ENCODE results near the gene DLG2. TPM values are rescaled to one million over a fixed set of nuclear protein-coding genes. Genes with fewer than 3 reads are reported as not detected.

The DLG2 gene
- total RNA-seq, 1 donor from 2014 or later = 0.18 TPM

- no peak for DNase-seq (ENCODE audit: extremely low read depth, low read depth, low spot score)
These were observed 2088.9 kb downstream of the DLG2 start for GRCh38 chr11:83538286-83538685.

GRCh38 chr11:83537131-83537610, 2090.0 kb downstream of the DLG2 start:
- DNase-seq (ENCODE audit: extremely low read depth, low read depth, low spot score) = no peak

GRCh38 chr11:83533166-83533565, 2094.0 kb downstream of the DLG2 start:
- DNase-seq (ENCODE audit: extremely low read depth, low read depth, low spot score) = no peak

- DNase-seq (ENCODE audit: extremely low read depth, low read depth, low spot score) = no peak
These were observed 2098.3 kb downstream of the DLG2 start for GRCh38 chr11:83528877-83529276.

GRCh38 chr11:83528225-83528624, 2098.9 kb downstream of the DLG2 start:
- DNase-seq (ENCODE audit: extremely low read depth, low read depth, low spot score) = no peak

GRCh38 chr11:83523676-83524075, 2103.5 kb downstream of the DLG2 start:
- DNase-seq (ENCODE audit: extremely low read depth, low read depth, low spot score) = no peak

- DNase-seq (ENCODE audit: extremely low read depth, low read depth, low spot score) = no peak
These were observed 2104.2 kb downstream of the DLG2 start for GRCh38 chr11:83522911-83523310.

GRCh38 chr11:83521647-83522596, 2105.2 kb downstream of the DLG2 start:
- DNase-seq (ENCODE audit: extremely low read depth, low read depth, low spot score) = no peak

- DNase-seq (ENCODE audit: extremely low read depth, low read depth, low spot score) = no peak
These were observed 2106.3 kb downstream of the DLG2 start for GRCh38 chr11:83520849-83521248.

GRCh38 chr11:83511646-83512045, 2115.5 kb downstream of the DLG2 start:
- no peak for DNase-seq (ENCODE audit: extremely low read depth, low read depth, low spot score)

GRCh38 chr11:83510530-83511460, 2116.3 kb downstream of the DLG2 start:
- no peak for DNase-seq (ENCODE audit: extremely low read depth, low read depth, low spot score)

- DNase-seq (ENCODE audit: extremely low read depth, low read depth, low spot score) = no peak
These were observed 2118.3 kb downstream of the DLG2 start for GRCh38 chr11:83508804-83509203.

GRCh38 chr11:83502041-83502440, 2125.1 kb downstream of the DLG2 start:
- DNase-seq (ENCODE audit: extremely low read depth, low read depth, low spot score) = no peak

- DNase-seq (ENCODE audit: extremely low read depth, low read depth, low spot score) = no peak
These were observed 2133.2 kb downstream of the DLG2 start for GRCh38 chr11:83493917-83494316.

- DNase-seq (ENCODE audit: extremely low read depth, low read depth, low spot score) = no peak
These were observed 2134.1 kb downstream of the DLG2 start for GRCh38 chr11:83493034-83493433.

- no peak for DNase-seq (ENCODE audit: extremely low read depth, low read depth, low spot score)
These were observed 2143.3 kb downstream of the DLG2 start for GRCh38 chr11:83483808-83484207.

- DNase-seq (ENCODE audit: extremely low read depth, low read depth, low spot score) = no peak
These were observed 2146.3 kb downstream of the DLG2 start for GRCh38 chr11:83480811-83481210.

- DNase-seq (ENCODE audit: extremely low read depth, low read depth, low spot score) = no peak
These were observed 2146.9 kb downstream of the DLG2 start for GRCh38 chr11:83480251-83480650.

GRCh38 chr11:83477772-83478171, 2149.4 kb downstream of the DLG2 start:
- DNase-seq (ENCODE audit: extremely low read depth, low read depth, low spot score) = no peak

GRCh38 chr11:83475760-83476159, 2151.4 kb downstream of the DLG2 start:
- no peak for DNase-seq (ENCODE audit: extremely low read depth, low read depth, low spot score)

GRCh38 chr11:83473743-83474142, 2153.4 kb downstream of the DLG2 start:
- no peak for DNase-seq (ENCODE audit: extremely low read depth, low read depth, low spot score)

All from glomerular endothelial cell (primary cell).